Keratinocyte (primary cell): Measurements from ENCODE around the gene GPR32. TPM values are rescaled to one million over a fixed set of nuclear protein-coding genes. Genes with fewer than 3 reads are reported as not detected.
"Not testable (repeated sequence)": the region's sequence is repeated elsewhere in the genome, so short reads cannot be mapped to it uniquely, and the experiment has no call there.

ENCODE experiments used
- DNase-seq: peaks from one replicate; pipeline ENCODE4 v3.0.0-alpha.2; 2011; ENCODE audit warnings: low read depth, missing footprints, low spot score
- FAIRE-seq: peaks from 2 replicates; lab custom pipeline; 2011; peaks lifted over from hg19 to GRCh38; lab: Jason Lieb, UNC
- H2AFZ ChIP-seq: 2 replicates; pipeline ENCODE4 v1.6.0; 2012; ENCODE audit warnings: low read length, control low read depth, inconsistent platforms; ENCODE audit not compliant: control insufficient read depth
- H3K27ac ChIP-seq: 2 replicates; pipeline ENCODE4 v1.5.1; 2011; ENCODE audit warnings: low read length; ENCODE audit not compliant: control insufficient read depth, insufficient read depth
- H3K27me3 ChIP-seq: 3 replicates; pipeline ENCODE4 v1.6.0; 2011; ENCODE audit warnings: low read length; ENCODE audit not compliant: control insufficient read depth, insufficient read depth; ENCODE audit errors: extremely low read depth
- H3K36me3 ChIP-seq, 2 experiments: 2 replicates in 1 of 2; 3 replicates in 1 of 2; pipeline ENCODE4 v1.5.1; 2011; ENCODE audit warnings: low read length in 2 of 2, mild to moderate bottlenecking in 1 of 2; ENCODE audit not compliant: control insufficient read depth in 2 of 2, insufficient read depth in 2 of 2; ENCODE audit errors: extremely low read depth in 1 of 2
- H3K4me1 ChIP-seq: 3 replicates; pipeline ENCODE4 v1.5.1; 2011; ENCODE audit warnings: low read length; ENCODE audit not compliant: control insufficient read depth, insufficient read depth; ENCODE audit errors: extremely low read depth
- H3K4me2 ChIP-seq: 3 replicates; pipeline ENCODE4 v1.6.0; 2011; ENCODE audit warnings: low read depth, low read length; ENCODE audit not compliant: control insufficient read depth, insufficient read depth; ENCODE audit errors: extremely low read depth
- H3K4me3 ChIP-seq, 3 experiments: fragments of 200-600 bp in 1 of 3; sonication (generic) in 1 of 3; 2 replicates in 2 of 3; 3 replicates in 1 of 3; pipeline ENCODE4 v1.5.1; 2011 to 2016; ENCODE audit warnings: low read length in 3 of 3, mild to moderate bottlenecking in 3 of 3, control low read depth in 2 of 3, inconsistent platforms in 1 of 3, low read depth in 1 of 3, mixed read lengths in 1 of 3, mixed run types in 1 of 3, moderate library complexity in 1 of 3; ENCODE audit not compliant: control insufficient read depth in 2 of 3, insufficient read depth in 2 of 3; ENCODE audit errors: extremely low read depth in 1 of 3
- H3K79me2 ChIP-seq: 2 replicates; pipeline ENCODE4 v1.6.0; 2012; ENCODE audit warnings: low read length; ENCODE audit not compliant: control insufficient read depth, insufficient read depth
- H3K9ac ChIP-seq: 3 replicates; pipeline ENCODE4 v1.6.0; 2011; ENCODE audit warnings: low read length; ENCODE audit not compliant: control insufficient read depth, insufficient read depth; ENCODE audit errors: extremely low read depth
- H3K9me1 ChIP-seq: 3 replicates; pipeline ENCODE4 v1.6.0; 2011; ENCODE audit warnings: low read length; ENCODE audit not compliant: control insufficient read depth, insufficient read depth; ENCODE audit errors: extremely low read depth
- H3K9me3 ChIP-seq: 2 replicates; pipeline ENCODE4 v1.5.1; 2012; ENCODE audit warnings: low read depth, low read length; ENCODE audit not compliant: control insufficient read depth
- H4K20me1 ChIP-seq: 3 replicates; pipeline ENCODE4 v1.6.0; 2011; ENCODE audit warnings: low read length; ENCODE audit not compliant: control insufficient read depth, insufficient read depth; ENCODE audit errors: extremely low read depth
- CTCF ChIP-seq, 3 experiments: IDR thresholded peaks in 1 of 3; conservative IDR thresholded peaks in 1 of 3; optimal IDR thresholded peaks in 1 of 3; 2 replicates in 2 of 3; 3 replicates in 1 of 3; pipeline versions ENCODE3 to v1.5.1; 2011; ENCODE audit warnings: low read length in 3 of 3, mild to moderate bottlenecking in 3 of 3, moderate library complexity in 2 of 3, control low read depth in 1 of 3, inconsistent platforms in 1 of 3; ENCODE audit not compliant: insufficient read depth in 2 of 3; ENCODE audit errors: extremely low read depth in 1 of 3
- EZH2 ChIP-seq: IDR thresholded peaks from one replicate; pipeline ENCODE4 v1.6.1; 2012; ENCODE audit warnings: inconsistent platforms, mild to moderate bottlenecking, low read length, moderate library complexity
- dilution Hi-C: fragments of 300-500 bp; cut with MboI; formaldehyde crosslinking; loops from one replicate; pipeline ENCODE4 v1.7.0; 2020; ENCODE audit warnings: low sequenced_read_pairs; ENCODE audit not compliant: extremely low pct_ligation_motif_present
- polyA plus RNA-seq, 5 experiments: library from polyadenylated mRNA; depleted of rRNA in 3 of 5; stranded (reverse) in 3 of 5; stranded (forward) in 1 of 5; unstranded in 1 of 5; fragments of >200 nt; gene quantifications; 1 replicate in 1 of 5; 2 replicates in 3 of 5; 3 replicates in 1 of 5; pipeline versions ENCODE4 v1.2.1 to v1.2.3, GENCODE V29; 2011 to 2012; ENCODE audit warnings: missing spikeins in 2 of 5, low read depth in 1 of 5, low replicate concordance in 1 of 5

GPR32 gene
- polyA plus RNA-seq, 1 donor (not counting 4 experiments of a cell fraction or from before 2014, with no cell fraction given), result not detected

- H3K4me1 ChIP-seq, result no peaks in the 10 kb centered on the region
- H3K79me2 ChIP-seq, result no peaks in the 10 kb centered on the region
- TF ChIP-seq CTCF (optimal IDR thresholded peaks at IDR 0.05 in 1 of 3, IDR thresholded peaks at IDR 0.05 in 1 of 3, conservative IDR thresholded peaks at IDR 0.05 in 1 of 3; ENCODE audit: extremely low read depth in 1 of 3, insufficient read depth in 2 of 3, low read length in 3 of 3) (no peak), EZH2 (no peak)
- no peaks in the 10 kb centered on the region for H3K9me3 ChIP-seq
- DNase-seq (no peak), FAIRE-seq (no peak)
- H3K27ac ChIP-seq, result no peak overlapping the region
- dilution Hi-C loops, result no loop called here
- no peak overlapping the region for H2AFZ ChIP-seq
- H4K20me1 ChIP-seq, result no peaks in the 10 kb centered on the region
- no peak overlapping the region for H3K4me3 ChIP-seq
- H3K9me1 ChIP-seq, result no peaks in the 10 kb centered on the region
- H3K36me3 ChIP-seq, result no peaks in the 10 kb centered on the region
- H3K9ac ChIP-seq, result no peak overlapping the region
- H3K27me3 ChIP-seq, result no peaks in the 10 kb centered on the region
- H3K4me2 ChIP-seq, result no peak overlapping the region
Measured at GRCh38 chr19:50753879-50754278, 16.4 kb upstream of the GPR32 start.

- H3K9ac ChIP-seq, H3K4me3 ChIP-seq, H3K4me1 ChIP-seq, H4K20me1 ChIP-seq, H3K9me1 ChIP-seq, H3K79me2 ChIP-seq, H3K27ac ChIP-seq, H2AFZ ChIP-seq, H3K4me2 ChIP-seq, H3K27me3 ChIP-seq, DNase-seq, dilution Hi-C loops, H3K36me3 ChIP-seq, H3K9me3 ChIP-seq: not testable (repeated sequence)
- FAIRE-seq, result peak; percentile 58
Measured at GRCh38 chr19:50756244-50756643, 14.0 kb upstream of the GPR32 start.

- dilution Hi-C loops, H3K27me3 ChIP-seq, H3K4me2 ChIP-seq, H3K79me2 ChIP-seq, H3K4me1 ChIP-seq, H3K4me3 ChIP-seq, H2AFZ ChIP-seq, H3K9ac ChIP-seq, H3K9me3 ChIP-seq, H3K36me3 ChIP-seq, DNase-seq, H3K27ac ChIP-seq, FAIRE-seq, H4K20me1 ChIP-seq, H3K9me1 ChIP-seq: not testable (repeated sequence)
Measured at GRCh38 chr19:50757624-50758023, 12.6 kb upstream of the GPR32 start.

- H3K27ac ChIP-seq, H3K27me3 ChIP-seq, H3K9me3 ChIP-seq, H3K9me1 ChIP-seq, H3K4me2 ChIP-seq, H3K9ac ChIP-seq, dilution Hi-C loops, H3K79me2 ChIP-seq, H3K36me3 ChIP-seq, H4K20me1 ChIP-seq, H3K4me3 ChIP-seq, FAIRE-seq, H3K4me1 ChIP-seq, DNase-seq, H2AFZ ChIP-seq: not testable (repeated sequence)
Measured at GRCh38 chr19:50759076-50759475, 11.2 kb upstream of the GPR32 start.
